Central memory CD8-positive, alpha-beta T cell (primary cell): ENCODE results near the gene ZHX3.
A peak's percentile ranks its signal among the peaks of the same experiment; 100 is the strongest.

ENCODE experiments used
- ATAC-seq: fragments of 150-1000 bp; cut with Tn5 transposase; replicated peaks from 2 replicates; pipeline ENCODE4 v1.10.0; 2022; ENCODE audit warnings: mild to moderate bottlenecking, moderate FRiP score, moderate number of reproducible peaks; ENCODE audit not compliant: poor library complexity, severe bottlenecking; ENCODE audit errors: extremely low read depth
- DNase-seq, 2 donors: peaks; one replicate each; pipeline ENCODE4 v3.0.0; 2021; ENCODE audit warnings: low spot score in 2 of 2
- H3K27ac Mint-ChIP-seq: one replicate; pipeline ENCODE4 v1.8.0; 2022; ENCODE audit warnings: low read depth, mild to moderate bottlenecking, moderate library complexity, mixed read lengths
- H3K27me3 Mint-ChIP-seq: one replicate; pipeline ENCODE4 v1.8.0; 2022; ENCODE audit warnings: mixed read lengths
- H3K36me3 Mint-ChIP-seq: one replicate; pipeline ENCODE4 v1.8.0; 2022; ENCODE audit warnings: mild to moderate bottlenecking, moderate library complexity, mixed read lengths; ENCODE audit not compliant: insufficient read depth
- H3K4me1 Mint-ChIP-seq: one replicate; pipeline ENCODE4 v1.8.0; 2022; ENCODE audit warnings: mixed read lengths
- H3K4me3 Mint-ChIP-seq: one replicate; pipeline ENCODE4 v1.8.0; 2022; ENCODE audit warnings: mild to moderate bottlenecking, moderate library complexity, mixed read lengths
- H3K9me3 Mint-ChIP-seq: one replicate; pipeline ENCODE4 v1.8.0; 2022; ENCODE audit warnings: mixed read lengths

The ZHX3 gene

DNA sequence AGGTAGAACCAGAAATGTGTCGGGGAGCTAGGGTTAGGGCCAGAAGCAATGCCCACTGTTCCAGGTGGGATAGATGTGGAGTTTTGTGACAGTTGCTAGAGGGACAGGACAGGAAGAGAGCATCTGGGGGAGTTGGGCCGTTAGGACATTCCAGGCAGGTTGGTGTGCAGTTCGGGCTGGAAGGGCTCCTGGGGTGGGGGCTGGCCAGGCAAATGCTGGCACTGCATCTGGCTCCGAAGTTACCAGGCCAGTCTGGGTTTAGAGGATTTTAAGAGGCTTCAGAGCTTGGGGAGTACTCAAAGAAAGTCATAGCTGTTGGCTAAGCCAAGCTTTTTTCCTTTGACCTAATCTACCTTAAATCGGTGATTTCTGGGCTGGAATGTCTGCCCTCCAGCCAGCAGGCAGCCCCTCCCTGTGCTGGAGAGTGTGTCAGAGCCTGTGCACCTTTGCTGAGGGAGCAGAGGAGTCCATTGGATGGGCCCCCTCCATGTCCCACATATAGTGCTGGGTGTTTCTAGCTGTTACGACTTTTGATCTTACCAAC, 159.4 kb downstream of the ZHX3 start:
- H3K27me3 Mint-ChIP-seq, result no peaks in the 10 kb centered on the region
- peak overlapping the region; percentile 77 for H3K4me3 Mint-ChIP-seq
- peak overlapping the region; percentile 98 for H3K27ac Mint-ChIP-seq
- no peaks in the 10 kb centered on the region for H3K9me3 Mint-ChIP-seq
- DNase-seq, result no peak
- peaks cover 91% of the 10 kb centered on the region for H3K4me1 Mint-ChIP-seq
- peaks cover 21% of the 10 kb centered on the region for H3K36me3 Mint-ChIP-seq
- no peak for ATAC-seq

DNA sequence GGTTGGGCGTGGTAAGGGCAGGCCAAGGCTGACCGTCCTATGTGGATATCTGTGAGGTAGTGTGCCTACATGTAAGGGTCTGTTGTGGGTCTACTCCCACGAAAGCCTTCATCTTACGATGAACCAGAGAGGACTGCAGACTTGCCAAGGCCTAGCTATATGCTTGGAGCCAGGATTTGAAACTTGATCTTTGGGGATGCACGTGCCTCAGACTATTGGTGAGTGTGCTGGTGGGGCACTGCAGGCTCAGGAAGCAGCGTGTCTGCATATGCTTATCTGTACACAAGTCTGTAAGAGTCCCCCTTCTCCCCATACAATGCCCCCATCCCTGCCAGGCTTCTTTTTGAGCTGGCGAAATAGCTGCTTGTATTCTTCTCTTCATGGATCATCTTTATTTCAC, 162.3 kb downstream of the ZHX3 start:
- peaks cover 94% of the 10 kb centered on the region for H3K4me1 Mint-ChIP-seq
- DNase-seq, result no peak

DNA sequence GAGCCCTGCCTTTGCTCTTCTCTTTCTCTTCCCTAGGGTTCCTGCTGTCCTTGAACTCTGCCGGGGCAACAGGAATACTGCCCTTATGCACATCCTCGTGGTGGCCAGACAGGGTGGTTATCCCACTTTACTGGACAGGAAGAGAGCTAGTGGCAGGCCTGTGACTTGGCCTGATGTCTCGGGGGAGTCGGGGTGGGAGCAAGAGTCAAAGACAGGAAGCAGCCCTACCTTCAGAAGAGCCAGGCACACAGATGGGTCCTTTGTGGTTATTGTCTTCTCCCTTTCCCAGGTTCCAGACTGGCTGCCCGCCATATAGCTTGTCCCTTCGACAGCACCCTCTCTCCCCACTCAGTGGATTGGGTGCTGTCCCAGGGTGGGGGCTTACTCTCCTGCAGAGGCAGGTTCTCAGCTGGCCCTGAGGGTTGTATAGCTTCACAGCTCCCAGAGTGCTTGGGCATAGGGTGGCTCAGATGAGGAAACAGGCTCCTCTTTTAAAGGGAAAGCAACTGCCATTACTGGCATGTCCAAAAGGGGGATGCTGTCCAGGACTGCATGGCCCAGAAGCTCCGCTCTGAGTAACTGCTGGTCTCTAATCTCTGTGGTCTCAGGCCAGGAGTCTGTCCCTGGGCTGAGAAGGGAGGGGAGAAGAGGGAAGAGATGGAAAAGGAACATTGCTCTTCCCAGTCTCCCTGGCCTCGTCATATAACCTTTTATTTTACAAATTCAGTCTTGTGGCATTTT, 162.9 kb downstream of the ZHX3 start:
- Mint-ChIP-seq H3K27me3 (no peaks in the 10 kb centered on the region), H3K9me3 (no peaks in the 10 kb centered on the region), H3K36me3 (peaks cover 13% of the 10 kb centered on the region), H3K27ac (peak overlapping the region; percentile 54), H3K4me3 (peak overlapping the region; percentile 59), H3K4me1 (peaks cover 94% of the 10 kb centered on the region)
- DNase-seq (no peak), ATAC-seq (no peak)

More for the DNA sequence above, 162.3 kb downstream of the ZHX3 start:
- Mint-ChIP-seq H3K4me3 (no peak overlapping the region), H3K27ac (no peak overlapping the region), H3K9me3 (no peaks in the 10 kb centered on the region), H3K36me3 (peaks cover 13% of the 10 kb centered on the region), H3K27me3 (no peaks in the 10 kb centered on the region)
- ATAC-seq, result no peak

DNA sequence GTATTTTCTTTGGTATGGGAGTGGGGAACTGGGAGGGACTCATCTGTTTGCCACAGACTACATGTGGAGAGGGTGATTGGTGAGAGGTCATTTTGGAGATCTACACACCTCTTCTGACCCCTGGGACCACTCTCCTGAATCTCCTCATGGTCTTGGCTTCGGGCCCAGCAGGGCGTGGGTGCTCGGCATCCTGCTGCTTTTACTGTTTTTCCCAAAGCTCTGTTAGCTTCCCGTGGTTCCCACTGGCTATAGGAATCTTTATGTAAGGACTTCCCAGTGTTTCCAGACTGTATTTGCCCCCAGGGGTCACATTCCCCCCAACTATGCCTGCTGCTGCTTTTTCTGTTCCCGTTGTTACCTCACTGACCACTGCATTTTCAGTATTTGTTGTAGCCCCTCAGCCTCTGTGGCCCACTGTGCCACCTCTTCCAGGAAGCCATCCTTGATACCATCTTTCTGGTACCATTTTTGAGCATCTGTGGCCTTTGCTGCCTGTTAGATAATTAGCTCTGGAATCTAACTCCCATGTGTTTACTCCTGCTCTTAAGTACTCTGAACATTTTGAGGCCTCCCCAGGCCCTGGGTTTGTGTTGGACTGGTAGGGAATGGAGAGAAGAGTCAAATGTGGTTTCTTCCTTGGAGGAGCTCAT, 165.3 kb downstream of the ZHX3 start:
- Mint-ChIP-seq H3K4me1 (peaks cover 91% of the 10 kb centered on the region), H3K4me3 (peak overlapping the region; percentile 31), H3K27me3 (no peaks in the 10 kb centered on the region), H3K27ac (peak overlapping the region; percentile 78), H3K9me3 (no peaks in the 10 kb centered on the region), H3K36me3 (peaks cover 10% of the 10 kb centered on the region)
- no peak for DNase-seq
- no peak for ATAC-seq

DNA sequence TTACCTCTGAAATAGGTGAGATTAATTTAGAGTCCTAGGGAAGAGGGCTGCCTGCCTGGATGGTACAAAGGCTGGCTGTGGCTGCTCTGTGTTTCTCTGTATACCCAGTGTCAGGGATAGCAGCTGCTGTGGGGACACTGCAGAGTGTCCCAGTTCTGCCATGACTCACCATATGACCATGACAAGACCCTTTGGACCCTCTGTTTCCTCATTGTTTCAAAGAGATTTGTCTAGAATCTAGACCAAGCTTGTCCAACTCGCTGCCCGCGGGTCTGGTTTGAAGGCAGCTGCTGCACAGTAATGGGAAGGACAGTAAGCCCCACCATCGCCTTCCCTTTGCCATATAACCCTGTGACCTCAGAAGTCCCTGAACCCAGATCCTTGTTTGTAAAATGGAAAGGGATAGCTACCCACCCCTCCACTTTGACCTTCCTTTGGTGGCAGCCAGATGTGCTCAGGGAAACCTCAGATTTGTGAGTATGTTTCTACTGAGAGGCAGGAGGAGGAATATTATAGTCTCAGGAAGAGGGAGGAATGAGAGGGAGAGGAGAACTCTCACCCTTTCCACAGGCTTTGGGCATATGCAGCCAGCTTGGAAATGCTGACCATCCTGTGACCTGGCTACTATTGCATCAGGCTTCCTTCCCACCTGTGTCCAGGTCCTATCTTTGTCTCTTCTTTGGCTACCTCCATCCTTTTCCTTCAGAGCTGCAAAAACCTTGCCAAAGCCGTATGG, 166.2 kb downstream of the ZHX3 start:
- ATAC-seq, result no peak
- peak overlapping the region; percentile 7 for H3K4me3 Mint-ChIP-seq
- peak overlapping the region; percentile 85 for H3K27ac Mint-ChIP-seq
- DNase-seq, result no peak
- no peaks in the 10 kb centered on the region for H3K9me3 Mint-ChIP-seq
- H3K27me3 Mint-ChIP-seq, result no peaks in the 10 kb centered on the region
- peaks cover 91% of the 10 kb centered on the region for H3K4me1 Mint-ChIP-seq
- H3K36me3 Mint-ChIP-seq, result peaks cover 3% of the 10 kb centered on the region

DNA sequence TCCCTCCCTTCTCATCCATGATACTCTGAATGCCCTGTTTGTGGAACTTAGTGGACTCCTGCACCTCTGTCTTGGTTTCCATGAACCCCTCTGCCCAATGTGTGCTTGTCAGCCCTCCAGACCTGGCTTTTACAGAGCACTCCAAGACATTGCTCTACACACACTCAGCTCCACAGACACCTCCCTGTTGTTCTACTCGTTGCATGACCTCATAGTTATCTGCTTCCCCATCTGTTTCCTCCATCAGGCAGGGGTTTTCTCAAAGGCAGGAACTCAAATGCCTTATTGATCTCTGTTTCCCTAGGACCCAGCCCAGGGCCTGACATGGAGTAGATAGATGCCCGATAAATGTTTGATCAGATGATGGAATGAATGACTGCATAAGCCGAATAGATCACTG, 166.9 kb downstream of the ZHX3 start:
- DNase-seq (no peak), ATAC-seq (peak; percentile 57)
- H3K4me1 Mint-ChIP-seq, result peaks cover 93% of the 10 kb centered on the region
- peaks cover 3% of the 10 kb centered on the region for H3K36me3 Mint-ChIP-seq
- no peaks in the 10 kb centered on the region for H3K27me3 Mint-ChIP-seq
- peak overlapping the region; percentile 85 for H3K27ac Mint-ChIP-seq
- H3K4me3 Mint-ChIP-seq, result peak overlapping the region; percentile 7
- H3K9me3 Mint-ChIP-seq, result no peaks in the 10 kb centered on the region

DNA sequence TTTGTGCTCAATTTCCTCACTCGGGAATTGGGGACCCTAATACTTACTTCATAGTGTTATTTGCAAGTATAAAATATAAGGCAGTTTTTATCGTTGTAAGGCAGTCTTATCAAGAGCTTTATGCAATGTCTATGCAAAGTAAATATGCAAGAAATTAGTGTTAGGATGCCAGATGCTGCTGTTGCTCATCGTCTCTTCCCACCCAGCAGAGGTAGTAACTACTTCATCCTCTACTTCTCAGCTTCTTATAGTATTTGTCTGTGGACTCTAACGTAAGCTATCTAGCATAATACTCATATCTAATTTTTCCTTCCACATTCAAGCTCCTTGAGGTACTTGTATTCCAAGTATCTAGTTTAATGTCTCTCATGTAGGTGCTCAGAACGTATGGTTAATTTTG, 168.6 kb downstream of the ZHX3 start:
- H3K4me3 Mint-ChIP-seq, result peak overlapping the region; percentile 6
- DNase-seq (no peak), ATAC-seq (no peak)
- peaks cover 93% of the 10 kb centered on the region for H3K4me1 Mint-ChIP-seq
- H3K36me3 Mint-ChIP-seq, result peaks cover 3% of the 10 kb centered on the region
- H3K9me3 Mint-ChIP-seq, result no peaks in the 10 kb centered on the region
- H3K27me3 Mint-ChIP-seq, result no peaks in the 10 kb centered on the region
- peak overlapping the region; percentile 85 for H3K27ac Mint-ChIP-seq

DNA sequence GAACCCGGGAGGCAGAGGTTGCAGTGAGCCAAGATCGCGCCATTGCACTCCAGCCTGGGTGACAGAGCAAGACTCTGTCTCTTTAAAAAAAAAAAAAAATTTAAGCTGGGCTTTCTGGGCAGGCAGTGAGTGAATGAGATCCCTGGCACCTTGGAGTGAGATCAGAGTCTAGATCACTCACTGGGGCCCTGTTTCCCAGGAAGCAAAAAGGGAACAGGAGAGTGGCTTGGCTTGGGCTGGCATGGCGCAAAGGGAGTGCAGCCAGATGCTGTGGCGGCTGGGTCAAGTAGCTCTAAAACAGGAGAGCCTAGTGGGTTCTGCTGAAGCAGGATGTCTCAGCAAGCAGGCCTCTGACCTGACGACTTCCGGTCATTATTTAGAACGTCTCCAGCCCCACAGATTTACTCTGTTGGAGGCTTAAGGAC, 169.8 kb downstream of the ZHX3 start:
- peak overlapping the region; percentile 80 for H3K27ac Mint-ChIP-seq
- peaks cover 97% of the 10 kb centered on the region for H3K4me1 Mint-ChIP-seq
- DNase-seq (no peak), ATAC-seq (no peak)
- no peaks in the 10 kb centered on the region for H3K27me3 Mint-ChIP-seq
- no peaks in the 10 kb centered on the region for H3K9me3 Mint-ChIP-seq
- H3K4me3 Mint-ChIP-seq, result peak overlapping the region; percentile 45
- peaks cover 7% of the 10 kb centered on the region for H3K36me3 Mint-ChIP-seq

DNA sequence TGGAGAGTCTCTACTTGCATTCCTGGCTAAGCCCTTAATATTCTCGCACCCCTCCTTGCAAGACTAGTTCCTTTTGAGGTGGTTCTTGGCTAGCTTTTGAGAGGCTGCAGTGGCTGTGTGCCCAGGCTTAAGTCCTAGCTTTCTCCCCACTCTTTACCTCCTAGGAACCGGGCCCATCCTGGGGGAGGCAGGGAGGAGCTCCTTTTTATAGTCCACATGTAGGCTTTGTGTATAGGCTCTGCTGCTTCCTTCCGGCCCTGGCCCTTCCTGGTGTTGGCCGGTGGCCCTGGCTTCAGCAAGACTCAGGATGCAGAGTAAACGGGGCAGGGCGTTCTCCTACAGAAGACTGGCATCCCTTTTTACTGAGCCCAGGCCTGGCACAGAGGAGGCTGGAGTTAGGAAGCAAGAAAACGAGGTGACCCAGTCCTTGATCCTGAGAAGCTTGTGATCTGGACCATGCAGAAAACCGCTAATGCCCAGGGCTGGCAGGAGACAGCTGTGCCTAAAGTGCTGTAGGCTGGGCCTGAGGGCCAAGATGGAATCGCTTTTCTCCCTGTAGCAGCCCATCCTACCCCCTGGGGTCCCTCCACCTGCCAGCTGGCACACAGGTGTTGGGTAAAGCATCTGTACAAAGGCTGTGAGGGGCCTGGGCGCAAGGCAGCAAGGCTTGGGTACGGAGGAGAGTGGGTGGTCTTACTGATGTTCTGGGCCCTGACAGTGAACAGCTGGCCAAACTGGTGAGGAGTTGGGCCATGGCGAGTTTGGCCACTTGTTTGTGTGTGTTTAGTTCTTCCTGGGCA, 171.5 kb downstream of the ZHX3 start:
- DNase-seq (no peak), ATAC-seq (no peak)
- H3K4me3 Mint-ChIP-seq, result peak overlapping the region; percentile 91
- no peaks in the 10 kb centered on the region for H3K9me3 Mint-ChIP-seq
- H3K36me3 Mint-ChIP-seq, result peaks cover 7% of the 10 kb centered on the region
- H3K4me1 Mint-ChIP-seq, result peaks cover 97% of the 10 kb centered on the region
- H3K27ac Mint-ChIP-seq, result peak overlapping the region; percentile 80
- H3K27me3 Mint-ChIP-seq, result no peaks in the 10 kb centered on the region

DNA sequence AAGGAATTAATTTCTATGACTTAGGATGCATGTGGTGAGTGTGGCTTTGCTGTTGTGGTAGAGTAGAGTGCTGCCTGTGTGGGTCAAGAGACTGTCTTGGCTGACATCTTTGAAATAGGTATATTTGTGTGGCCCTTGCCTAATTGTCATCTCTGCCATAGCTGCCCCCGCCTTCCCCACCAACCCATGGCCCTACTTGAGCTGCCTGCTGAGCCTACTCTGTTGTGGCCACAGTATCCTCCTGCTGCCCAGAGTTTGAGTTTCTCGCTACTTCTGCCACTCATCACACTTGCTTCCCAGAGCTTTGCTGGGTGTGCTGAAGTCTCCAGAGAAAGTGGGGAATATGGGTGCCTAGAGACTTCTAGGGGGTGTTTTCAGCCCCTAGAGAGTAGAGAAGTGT, 172.2 kb downstream of the ZHX3 start:
- peaks cover 97% of the 10 kb centered on the region for H3K4me1 Mint-ChIP-seq
- no peaks in the 10 kb centered on the region for H3K27me3 Mint-ChIP-seq
- peaks cover 7% of the 10 kb centered on the region for H3K36me3 Mint-ChIP-seq

DNA sequence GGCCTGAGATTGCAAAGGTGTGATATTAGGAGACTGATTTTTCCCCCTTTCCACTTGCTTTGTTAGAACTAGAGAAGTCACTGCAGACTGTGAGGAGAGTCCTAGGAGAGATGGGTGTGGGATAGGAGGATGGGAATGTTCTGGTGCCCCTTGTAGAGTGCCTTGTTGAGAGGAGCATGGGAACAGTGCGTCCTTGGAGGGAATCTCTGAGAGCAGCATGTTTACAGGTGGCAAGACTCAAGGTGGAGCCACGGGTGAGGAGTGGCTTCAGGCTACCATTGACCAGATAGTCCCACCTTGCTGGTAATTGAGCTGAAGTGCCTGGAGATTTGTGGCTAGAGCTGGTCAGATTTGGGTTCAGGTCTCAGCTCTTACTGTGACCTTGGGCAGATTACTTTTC, 174.2 kb downstream of the ZHX3 start:
- Mint-ChIP-seq H3K27me3 (no peaks in the 10 kb centered on the region), H3K4me1 (peaks cover 98% of the 10 kb centered on the region), H3K36me3 (peaks cover 16% of the 10 kb centered on the region), H3K9me3 (no peaks in the 10 kb centered on the region), H3K4me3 (peak overlapping the region; percentile 91), H3K27ac (peak overlapping the region; percentile 93)
- DNase-seq (no peak), ATAC-seq (no peak)

More for the DNA sequence above, 172.2 kb downstream of the ZHX3 start:
- peak overlapping the region; percentile 91 for H3K4me3 Mint-ChIP-seq
- ATAC-seq (no peak), DNase-seq (no peak)
- peak overlapping the region; percentile 80 for H3K27ac Mint-ChIP-seq
- H3K9me3 Mint-ChIP-seq, result no peaks in the 10 kb centered on the region

DNA sequence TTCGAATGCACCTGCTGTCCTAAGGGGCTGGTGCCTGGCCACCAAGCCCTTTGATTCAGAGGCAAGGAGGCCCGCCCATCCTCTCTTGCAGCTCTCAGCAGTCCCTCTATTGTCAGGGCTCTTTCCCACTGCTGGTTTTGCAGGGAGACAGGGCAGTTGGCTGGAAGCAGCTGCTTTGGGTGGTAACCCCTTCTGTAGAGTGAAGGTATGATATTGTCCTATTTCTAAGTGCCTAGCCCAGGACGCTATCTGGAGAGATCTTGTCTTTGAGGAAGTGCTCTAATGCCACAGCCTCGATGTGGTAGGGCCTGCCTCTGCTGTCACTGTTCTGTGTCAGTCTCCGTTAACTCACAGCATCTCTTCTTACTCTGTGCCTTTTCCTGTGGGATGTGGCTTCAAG, 174.6 kb downstream of the ZHX3 start:
- Mint-ChIP-seq H3K27me3 (no peaks in the 10 kb centered on the region), H3K4me3 (peak overlapping the region; percentile 91), H3K36me3 (peaks cover 16% of the 10 kb centered on the region), H3K4me1 (peaks cover 96% of the 10 kb centered on the region), H3K27ac (peak overlapping the region; percentile 93), H3K9me3 (no peaks in the 10 kb centered on the region)
- ATAC-seq, result peak; percentile 64
- no peak for DNase-seq
